Heart left ventricle (tissue), 16 donors: Measurements from ENCODE around the gene MAP3K7CL. TPM values are rescaled to one million over a fixed set of nuclear protein-coding genes. Genes with fewer than 3 reads are reported as not detected.

Experiments
- ATAC-seq, 4 donors: fragments of 200-7000 bp; cut with Tn5 transposase; one replicate each; pipeline ENCODE4 v1.9.1; 2020 to 2022; ENCODE audit warnings: moderate library complexity in 4 of 4, mild to moderate bottlenecking in 3 of 4, moderate number of reproducible peaks in 1 of 4
- DNase-seq, 5 donors: peaks; one replicate each; pipeline ENCODE4 v3.0.0-alpha.2; 2020
- H3K27ac ChIP-seq, 12 donors: fragments of 200-600 bp; sonication (generic) in 4 of 12; one replicate each; pipeline versions ENCODE4 v1.5.0 to v1.8.0; 2016 to 2022; ENCODE audit warnings: mild to moderate bottlenecking in 2 of 12
- H3K27me3 ChIP-seq, 9 donors: fragments of 200-600 bp; sonication (generic) in 2 of 9; one replicate each; pipeline versions ENCODE4 v1.5.1 to v1.8.0; 2016 to 2022; ENCODE audit warnings: mild to moderate bottlenecking in 3 of 9
- H3K36me3 ChIP-seq, 9 donors: fragments of 200-600 bp; sonication (generic) in 2 of 9; one replicate each; pipeline versions ENCODE4 v1.5.0 to v1.8.0; 2018 to 2022; ENCODE audit warnings: mild to moderate bottlenecking in 2 of 9
- H3K4me1 ChIP-seq, 12 donors: fragments of 200-600 bp; sonication (generic) in 4 of 12; one replicate each; pipeline versions ENCODE4 v1.5.0 to v1.8.0; 2016 to 2022; ENCODE audit warnings: mild to moderate bottlenecking in 3 of 12
- H3K4me3 ChIP-seq, 12 donors: fragments of 200-600 bp; sonication (generic) in 4 of 12; one replicate each; pipeline versions ENCODE4 v1.5.0 to v1.8.0; 2017 to 2022; ENCODE audit warnings: mild to moderate bottlenecking in 9 of 12, moderate library complexity in 4 of 12
- H3K9me3 ChIP-seq, 12 donors: fragments of 200-600 bp; sonication (generic) in 4 of 12; one replicate each; pipeline versions ENCODE4 v1.5.0 to v1.8.0; 2016 to 2022; ENCODE audit warnings: mild to moderate bottlenecking in 1 of 12
- CTCF ChIP-seq, 12 donors: fragments of 200-600 bp; sonication (generic) in 4 of 12; IDR thresholded peaks; one replicate each; pipeline versions ENCODE4 v1.5.0 to v1.8.0; 2018 to 2022; ENCODE audit warnings: antibody characterized with exemption in 12 of 12, mild to moderate bottlenecking in 5 of 12
- POLR2A ChIP-seq, 2 donors: fragments of 450-650 bp; IDR thresholded peaks; one replicate each; pipeline ENCODE4 v1.6.1; 2017; ENCODE audit warnings: antibody characterized with exemption in 2 of 2, mild to moderate bottlenecking in 2 of 2, moderate library complexity in 2 of 2
- WGBS, 4 donors: extraction: QIAGEN DNeasy Blood & Tissue Kit in 2 of 4; methylation state at CpG; one replicate each; pipeline versions ENCODE4 v1.1.5 to v1.1.7; 2013 to 2018; 5-methylcytosine and 5-hydroxymethylcytosine counted together
- intact Hi-C, 10 donors: fragments of 100-400 bp; cut with DNase I; formaldehyde crosslinking; loops; one replicate each; pipeline versions ENCODE4 v1.11.1 to v1.14.2; 2022
- polyA plus RNA-seq, 2 donors: library from polyadenylated mRNA; stranded (reverse); fragments of 200-250 nt; gene quantifications; one replicate each; pipeline ENCODE4 v1.2.3, GENCODE V29; 2013
- total RNA-seq, 9 donors: library from RNA; depleted of rRNA in 2 of 9; stranded (reverse); fragments of >200 nt in 2 of 9; fragmentation: NEBNext Ultra II Directional in 3 of 9; extraction: Animal tissue kit (Norgen Biotek cat#: 25700) in 3 of 9; gene quantifications; one replicate each; pipeline versions ENCODE4 v1.1.0 to v1.2.4, GENCODE V29; 2016 to 2023
- donor health status: ischemic (EF 13 %, LVEDD 7.1; RV severe dilation, severe dysfunction).
- donor health status: healthy with polysubstance abuse.
- donor health status: DM: no; HTN: yes; CAD: no.
- donor health status: DM: no; HTN: no; CAD: no.
- donor health status: ischemic (EF 25% LVEDD 6.9; RV normal size, moderate dysfunction).
- donor health status: ischemic (EF 25% LVEDD 5.7; RV mildly dilated, moderate dysfunction).
- donor health status: healthy.
- donor health status: DM: yes; HTN: yes; CAD: no.
- donor health status: ischemic (EF 35%, LVEDD 5.7; RV mildly dilated, moderate dysfunction).
- donor health status: nonischemic (EF 11% LVEDD 7.7; RV severe dilation, severe dysfunction).
- donor health status: DM: yes; HTN: yes; CAD: no.
- donor health status: PGD.
- donor health status: ischemic (EF 29% LVEDD 5.4; RV normal size, mild dysfunction).
- donor health status: nonischemic (EF 23%, LVEDD 6.1; RV moderate dilation, normal function).

The MAP3K7CL gene
- total and polyA plus RNA-seq, 11 donors: 0.64 to 25.2 (median 6.3) TPM

GRCh38 chr21:29135481-29135880 lies 5.0 kb downstream of the MAP3K7CL start:
- Histone ChIP-seq H3K4me3 (no peak overlapping the region), H3K27ac (no peak overlapping the region), H3K36me3 (no peaks in the 10 kb centered on the region), H3K4me1 (peaks cover 0 to 13% (median 5%) of the 10 kb centered on the region in 12 donors), H3K27me3 (no peaks in the 10 kb centered on the region), H3K9me3 (no peaks in the 10 kb centered on the region)
- no peak for ATAC-seq
- intact Hi-C loops: no loop called here
- TF ChIP-seq CTCF (IDR thresholded peaks at IDR 0.05) (no peak), POLR2A (IDR thresholded peaks at IDR 0.05) (no peak)
- no peak for DNase-seq

GRCh38 chr21:29136033-29136432 lies 5.6 kb downstream of the MAP3K7CL start:
- no peak for DNase-seq
- 71 to 89% (median 85%) methylated on average over 1 of the region's 1 CpG for WGBS, 4 donors
- Histone ChIP-seq H3K27me3 (no peaks in the 10 kb centered on the region), H3K9me3 (no peaks in the 10 kb centered on the region), H3K4me1 (peaks cover 0 to 7% (median under 1%) of the 10 kb centered on the region in 12 donors), H3K27ac (no peak overlapping the region), H3K4me3 (no peak overlapping the region), H3K36me3 (no peaks in the 10 kb centered on the region)
- intact Hi-C loops: no loop called here
- no peak for ATAC-seq
- TF ChIP-seq CTCF (IDR thresholded peaks at IDR 0.05) (no peak), POLR2A (IDR thresholded peaks at IDR 0.05) (no peak)

- intact Hi-C loops: loop anchor here in 2 of 10 donors (5.0 to 10.0 kb wide), 2 partner anchors 50 to 53 kb away; no protein-coding TSS in a partner anchor
- no peaks in the 10 kb centered on the region for H3K36me3 ChIP-seq
- H3K27ac ChIP-seq: peak overlapping the region; percentile 23 to 85 (median 74)
- WGBS, 4 donors: 53 to 67% (median 57%) methylated on average over 2 of the region's 2 CpGs
- no peak for DNase-seq
- H3K27me3 ChIP-seq: no peaks in the 10 kb centered on the region
- TF ChIP-seq POLR2A (IDR thresholded peaks at IDR 0.05) (no peak), CTCF (IDR thresholded peaks at IDR 0.05) (no peak)
- no peaks in the 10 kb centered on the region for H3K9me3 ChIP-seq
- ATAC-seq: peak in 1 of 4 donors; percentile 48
- peaks cover 0 to 48% (median 26%) of the 10 kb centered on the region in 12 donors for H3K4me1 ChIP-seq
- H3K4me3 ChIP-seq: no peak overlapping the region
Observed at GRCh38 chr21:29144736-29145353, 14.4 kb downstream of the MAP3K7CL start.

GRCh38 chr21:29145354-29145782 lies 14.9 kb downstream of the MAP3K7CL start:
- Histone ChIP-seq H3K4me3 (no peak overlapping the region), H3K36me3 (no peaks in the 10 kb centered on the region), H3K27me3 (no peaks in the 10 kb centered on the region), H3K4me1 (peaks cover 0 to 49% (median 26%) of the 10 kb centered on the region in 12 donors), H3K27ac (peak overlapping the region; percentile 23 to 85 (median 74)), H3K9me3 (no peaks in the 10 kb centered on the region)
- intact Hi-C loops: loop anchor here in 2 of 10 donors (5.0 to 10.0 kb wide), 2 partner anchors 51 to 53 kb away; no protein-coding TSS in a partner anchor
- DNase-seq (no peak), ATAC-seq (peak; percentile 53 to 87 (median 79))
- WGBS, 4 donors: 25 to 40% (median 31%) methylated on average over 5 of the region's 5 CpGs
- no peak for TF ChIP-seq CTCF (IDR thresholded peaks at IDR 0.05)
- no peak for TF ChIP-seq POLR2A (IDR thresholded peaks at IDR 0.05)
